Neuron (in vitro differentiated cells): ENCODE measurements around the gene PPP3CA.
"Not testable (repeated sequence)": the region's sequence is repeated elsewhere in the genome, so short reads cannot be mapped to it uniquely, and the experiment has no call there.

Experiments used
- H2AFZ ChIP-seq: one replicate; pipeline ENCODE4 v1.6.1; 2013; ENCODE audit warnings: low read depth, mild to moderate bottlenecking, inconsistent platforms, low read length, moderate library complexity
- H3K27me3 ChIP-seq: one replicate; pipeline ENCODE4 v1.6.1; 2013; ENCODE audit warnings: low read length; ENCODE audit not compliant: insufficient read depth
- H3K36me3 ChIP-seq: one replicate; pipeline ENCODE4 v1.6.1; 2013; ENCODE audit warnings: low read length; ENCODE audit not compliant: insufficient read depth
- H3K4me1 ChIP-seq: one replicate; pipeline ENCODE4 v1.6.1; 2013; ENCODE audit warnings: low read length; ENCODE audit not compliant: insufficient read depth
- H3K4me3 ChIP-seq: 2 replicates; pipeline ENCODE4 v1.5.1; 2013; ENCODE audit warnings: mild to moderate bottlenecking, low read length, moderate library complexity
- H3K9me3 ChIP-seq: one replicate; pipeline ENCODE4 v1.6.1; 2013; ENCODE audit warnings: low read length

The PPP3CA gene

DNA sequence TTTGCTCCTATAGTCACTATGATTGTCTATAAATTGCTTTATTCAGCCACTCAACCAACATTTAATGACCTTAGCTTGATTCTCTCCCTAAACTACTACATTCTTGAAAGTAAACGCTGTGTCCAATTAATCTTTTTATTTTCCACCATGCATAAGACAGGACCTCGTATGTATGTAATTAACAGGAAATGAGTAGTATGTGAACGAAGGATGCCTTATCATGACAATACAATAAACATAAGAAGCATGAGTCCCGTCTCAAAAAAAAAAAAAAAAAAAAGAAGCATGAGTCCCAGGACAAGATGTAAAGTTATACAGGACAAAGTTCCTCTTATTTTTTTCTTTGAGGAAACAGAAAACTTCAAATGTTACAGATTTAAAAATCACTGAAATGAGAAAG, 92.5 kb downstream of the PPP3CA start:
- no peaks in the 10 kb centered on the region for H3K27me3 ChIP-seq
- H3K36me3 ChIP-seq: no peaks in the 10 kb centered on the region
- H3K4me3 ChIP-seq: no peak overlapping the region
- no peak overlapping the region for H2AFZ ChIP-seq
- no peaks in the 10 kb centered on the region for H3K4me1 ChIP-seq
- no peaks in the 10 kb centered on the region for H3K9me3 ChIP-seq

DNA sequence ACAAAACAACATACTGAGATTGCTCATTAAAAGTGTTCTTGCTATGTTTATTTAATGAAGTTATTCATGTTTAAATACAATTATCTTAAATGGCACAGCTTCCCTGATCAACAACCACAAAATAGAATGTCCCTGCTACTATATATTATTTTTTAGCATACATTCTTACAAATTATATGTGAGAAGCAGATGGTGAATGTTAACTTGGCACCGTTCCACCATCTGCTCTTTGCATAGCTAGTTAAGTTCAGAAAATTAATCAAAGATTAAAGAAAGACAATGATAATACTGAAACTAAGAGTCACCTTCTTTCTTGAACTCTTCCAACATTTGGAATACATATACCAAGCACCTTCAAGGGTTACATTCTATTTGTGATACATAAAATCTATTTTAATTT, 94.2 kb downstream of the PPP3CA start:
- Histone ChIP-seq H3K36me3 (no peaks in the 10 kb centered on the region), H3K27me3 (no peaks in the 10 kb centered on the region), H3K9me3 (no peaks in the 10 kb centered on the region), H3K4me1 (no peaks in the 10 kb centered on the region), H3K4me3 (no peak overlapping the region), H2AFZ (no peak overlapping the region)

DNA sequence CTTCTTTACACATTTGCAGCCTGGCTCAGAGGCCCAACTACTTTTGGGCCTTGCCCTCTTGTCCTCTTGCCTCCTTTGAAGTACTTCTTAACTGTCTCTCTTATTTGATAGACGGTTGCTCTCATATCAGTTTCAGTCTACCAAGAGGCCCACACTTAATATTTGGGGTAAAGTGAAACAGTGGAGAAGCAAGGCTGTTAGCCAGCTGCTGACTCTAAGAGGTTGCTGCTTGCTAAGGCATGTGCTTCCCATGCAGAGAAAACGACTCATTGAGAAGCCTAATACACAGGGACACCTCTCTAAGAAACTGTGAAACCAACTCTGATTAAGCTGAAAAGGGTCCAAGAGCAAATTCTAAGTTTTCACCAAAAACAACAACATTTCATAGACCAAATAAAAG, 94.6 kb downstream of the PPP3CA start:
- no peaks in the 10 kb centered on the region for H3K9me3 ChIP-seq
- H3K36me3 ChIP-seq: no peaks in the 10 kb centered on the region

DNA sequence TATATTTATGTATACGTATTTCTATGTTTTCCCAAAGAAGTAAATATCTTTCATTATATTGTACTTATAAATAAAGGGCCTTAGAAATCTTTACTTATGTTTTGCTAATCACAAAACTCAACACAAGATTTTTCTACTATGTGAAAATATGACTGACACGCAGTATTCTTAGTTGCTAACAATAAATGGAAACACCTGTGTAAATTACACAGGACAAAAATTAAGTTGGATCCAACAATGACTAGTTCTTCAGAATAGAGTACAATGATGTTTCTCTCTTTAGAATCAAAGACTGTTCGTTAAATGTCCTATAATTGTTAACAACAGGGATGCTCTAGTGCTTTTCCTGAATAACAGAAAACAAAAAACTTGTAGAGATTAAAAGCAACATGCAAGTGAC, 96.1 kb downstream of the PPP3CA start:
- Histone ChIP-seq H3K27me3 (no peaks in the 10 kb centered on the region), H2AFZ (no peak overlapping the region), H3K9me3 (no peaks in the 10 kb centered on the region), H3K36me3 (no peaks in the 10 kb centered on the region), H3K4me3 (no peak overlapping the region), H3K4me1 (no peaks in the 10 kb centered on the region)

More for the DNA sequence above, 94.6 kb downstream of the PPP3CA start:
- Histone ChIP-seq H3K27me3 (no peaks in the 10 kb centered on the region), H3K4me1 (no peaks in the 10 kb centered on the region), H3K4me3 (no peak overlapping the region), H2AFZ (no peak overlapping the region)

DNA sequence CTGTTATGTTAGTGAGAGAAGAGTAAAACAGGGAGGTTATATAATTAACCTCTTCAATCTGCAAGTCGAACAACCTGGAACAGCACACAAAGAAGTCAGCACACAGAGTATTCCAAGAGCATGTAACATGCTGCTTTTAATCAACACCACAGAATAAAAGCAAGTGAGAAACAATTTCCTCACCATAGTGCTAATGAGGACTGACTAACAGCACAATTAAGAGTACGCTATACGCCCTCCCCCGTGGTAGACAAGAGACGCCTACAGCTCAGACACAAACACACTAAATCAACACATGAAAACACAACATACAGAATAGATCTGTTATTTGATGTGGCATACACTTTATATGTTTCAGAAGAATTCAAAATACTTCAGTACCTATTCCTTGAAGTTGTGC, 103.0 kb downstream of the PPP3CA start:
- H3K4me3 ChIP-seq: no peak overlapping the region

DNA sequence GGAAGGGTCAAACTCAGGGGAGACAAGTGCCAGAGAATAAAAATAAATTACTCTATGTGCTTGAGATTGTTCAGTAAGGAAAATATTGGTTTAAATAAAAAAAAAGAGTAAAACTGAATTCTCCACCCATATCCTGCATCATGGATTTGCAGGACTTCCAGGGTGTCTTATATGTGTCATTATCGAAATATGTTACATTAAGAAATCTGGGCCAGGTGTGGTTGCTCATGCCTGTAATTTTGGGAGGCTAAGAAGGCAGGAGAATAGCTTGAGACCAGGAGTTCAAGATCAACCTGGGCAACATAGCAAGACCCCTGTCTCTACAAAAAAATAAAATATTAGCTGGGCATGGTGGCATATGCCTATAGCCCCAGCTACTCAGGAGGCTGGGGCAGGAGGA, 104.9 kb downstream of the PPP3CA start:
- H3K36me3 ChIP-seq: no peaks in the 10 kb centered on the region
- H3K4me1 ChIP-seq: peaks cover 3% of the 10 kb centered on the region
- H3K4me3 ChIP-seq: no peak overlapping the region
- no peak overlapping the region for H2AFZ ChIP-seq
- H3K9me3 ChIP-seq: no peaks in the 10 kb centered on the region
- H3K27me3 ChIP-seq: no peaks in the 10 kb centered on the region

More for the DNA sequence above, 103.0 kb downstream of the PPP3CA start:
- H2AFZ ChIP-seq: no peak overlapping the region
- H3K9me3 ChIP-seq: no peaks in the 10 kb centered on the region
- no peaks in the 10 kb centered on the region for H3K36me3 ChIP-seq
- H3K4me1 ChIP-seq: peaks cover 3% of the 10 kb centered on the region
- no peaks in the 10 kb centered on the region for H3K27me3 ChIP-seq

DNA sequence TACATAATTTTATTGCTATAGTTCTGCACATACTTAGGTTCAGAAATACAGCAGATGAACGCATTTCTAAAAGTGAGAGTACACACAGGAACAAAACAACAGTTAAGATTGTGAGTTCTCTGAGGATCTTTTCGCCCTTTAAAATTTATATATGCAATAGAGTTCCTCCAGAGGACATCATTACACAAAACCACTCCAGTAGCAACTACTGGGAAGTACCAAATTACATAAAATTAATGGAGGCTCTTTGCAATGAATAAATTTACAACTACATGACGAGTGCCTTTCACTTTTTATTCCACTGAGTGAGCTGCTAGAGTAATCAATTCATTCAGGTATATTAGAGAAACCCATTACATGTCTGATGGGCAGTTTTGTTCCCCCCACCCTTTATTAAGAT, 107.2 kb downstream of the PPP3CA start:
- no peaks in the 10 kb centered on the region for H3K27me3 ChIP-seq
- H3K9me3 ChIP-seq: no peaks in the 10 kb centered on the region
- no peaks in the 10 kb centered on the region for H3K36me3 ChIP-seq
- peaks cover 3% of the 10 kb centered on the region for H3K4me1 ChIP-seq
- H3K4me3 ChIP-seq: no peak overlapping the region
- no peak overlapping the region for H2AFZ ChIP-seq

DNA sequence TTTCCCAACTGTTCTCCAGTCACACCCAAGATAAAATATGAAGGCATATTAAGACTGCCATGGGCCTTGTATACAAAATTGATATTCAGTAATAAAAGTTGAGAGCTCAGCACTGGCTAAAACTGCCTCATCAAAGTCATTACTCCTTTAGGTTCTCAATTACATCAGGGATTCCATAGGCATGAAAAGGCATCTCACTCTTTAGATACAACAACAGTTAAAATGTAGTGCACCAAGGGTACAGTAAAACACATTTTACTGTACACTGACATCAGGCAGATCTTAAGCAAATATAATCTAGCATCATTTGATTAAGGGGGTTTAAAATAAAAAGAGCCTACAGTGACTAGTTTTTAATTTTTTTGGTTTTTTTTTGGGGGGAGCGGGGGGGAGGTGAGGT, 107.7 kb downstream of the PPP3CA start:
- Histone ChIP-seq H3K27me3 (no peaks in the 10 kb centered on the region), H3K4me1 (peaks cover 3% of the 10 kb centered on the region), H3K4me3 (no peak overlapping the region), H2AFZ (no peak overlapping the region), H3K36me3 (no peaks in the 10 kb centered on the region), H3K9me3 (no peaks in the 10 kb centered on the region)

DNA sequence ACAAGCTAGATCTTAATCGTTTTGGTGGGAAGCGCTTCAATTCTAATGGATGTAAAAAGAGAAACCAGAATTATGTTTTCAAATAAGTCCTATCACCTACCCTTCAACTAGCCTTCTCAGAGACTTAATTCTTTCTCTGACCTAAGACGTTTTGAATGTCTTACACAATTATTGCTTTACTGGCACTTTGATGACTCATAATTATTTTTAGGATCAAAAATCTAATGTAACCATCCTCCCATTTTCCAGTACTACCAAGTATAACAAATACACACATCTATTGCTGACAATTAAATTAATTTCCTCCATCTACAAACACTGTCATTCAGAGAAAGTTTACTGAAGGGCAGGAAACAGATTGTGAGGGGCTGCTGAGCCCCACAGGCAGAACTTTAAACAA, 108.6 kb downstream of the PPP3CA start:
- no peaks in the 10 kb centered on the region for H3K4me1 ChIP-seq
- no peaks in the 10 kb centered on the region for H3K27me3 ChIP-seq
- no peaks in the 10 kb centered on the region for H3K36me3 ChIP-seq
- no peak overlapping the region for H3K4me3 ChIP-seq
- H2AFZ ChIP-seq: no peak overlapping the region
- no peaks in the 10 kb centered on the region for H3K9me3 ChIP-seq

DNA sequence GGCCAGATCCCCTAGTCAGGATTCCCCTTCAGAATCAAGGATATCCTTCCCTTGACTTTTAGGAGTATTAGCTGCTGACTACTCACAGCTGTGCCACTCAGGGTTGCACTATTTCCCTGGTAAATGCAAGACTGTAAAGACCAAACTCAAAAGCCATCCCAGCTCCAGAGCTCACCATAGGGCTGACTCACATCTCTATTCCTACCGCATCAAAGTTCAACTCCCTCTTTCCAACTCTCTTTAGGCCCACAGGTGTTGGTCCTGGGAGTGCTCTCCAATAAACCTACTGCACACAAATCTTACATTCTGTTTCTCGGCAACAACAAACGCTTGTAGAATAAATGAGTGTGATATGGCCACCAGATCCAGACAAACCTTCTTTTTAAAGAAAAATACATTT, 109.6 kb downstream of the PPP3CA start:
- H3K27me3 ChIP-seq: no peaks in the 10 kb centered on the region
- no peaks in the 10 kb centered on the region for H3K4me1 ChIP-seq
- H3K9me3 ChIP-seq: no peaks in the 10 kb centered on the region
- no peak overlapping the region for H3K4me3 ChIP-seq
- no peaks in the 10 kb centered on the region for H3K36me3 ChIP-seq
- H2AFZ ChIP-seq: no peak overlapping the region

DNA sequence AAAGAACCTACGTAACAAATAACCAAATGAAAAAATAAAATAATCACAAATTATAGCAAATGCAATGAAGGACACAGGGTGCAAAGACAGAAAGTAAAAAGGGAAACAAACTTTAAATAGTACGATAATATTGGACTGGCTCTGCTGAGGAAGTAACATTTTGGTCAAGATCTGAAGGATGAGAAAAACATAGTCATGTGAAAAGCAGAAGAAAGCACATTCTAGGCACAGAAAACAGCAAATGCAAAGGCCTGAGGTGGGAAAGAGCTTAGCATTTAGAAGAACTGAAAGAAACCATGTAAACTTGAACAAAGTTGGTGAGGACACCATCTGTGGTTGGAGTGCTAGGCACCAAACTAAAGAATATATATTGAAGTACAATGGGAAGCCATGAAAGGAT, 111.2 kb downstream of the PPP3CA start:
- no peaks in the 10 kb centered on the region for H3K27me3 ChIP-seq
- H3K36me3 ChIP-seq: no peaks in the 10 kb centered on the region
- no peaks in the 10 kb centered on the region for H3K4me1 ChIP-seq
- H2AFZ ChIP-seq: no peak overlapping the region
- H3K4me3 ChIP-seq: no peak overlapping the region
- no peaks in the 10 kb centered on the region for H3K9me3 ChIP-seq

DNA sequence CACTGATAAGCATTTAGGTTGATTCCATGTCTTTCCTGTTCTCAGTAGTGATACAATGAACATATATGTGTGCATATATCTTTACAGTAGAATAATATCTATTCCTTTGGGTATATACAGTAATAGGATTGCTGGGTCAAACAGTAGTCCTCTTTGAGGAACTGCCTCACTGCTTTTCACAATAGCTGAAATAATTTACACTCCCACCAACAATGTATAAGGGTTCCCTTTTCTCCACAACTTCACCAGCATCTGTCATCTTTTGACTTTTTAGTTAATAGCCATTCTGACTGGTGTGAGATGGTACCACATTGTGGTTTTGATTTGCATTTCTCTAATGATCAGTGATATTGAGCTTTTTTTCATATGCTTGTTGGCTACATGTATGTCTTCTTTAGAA, 113.2 kb downstream of the PPP3CA start:
- not testable (repeated sequence) for H2AFZ ChIP-seq, H3K4me1 ChIP-seq, H3K9me3 ChIP-seq, H3K27me3 ChIP-seq, H3K36me3 ChIP-seq, H3K4me3 ChIP-seq

DNA sequence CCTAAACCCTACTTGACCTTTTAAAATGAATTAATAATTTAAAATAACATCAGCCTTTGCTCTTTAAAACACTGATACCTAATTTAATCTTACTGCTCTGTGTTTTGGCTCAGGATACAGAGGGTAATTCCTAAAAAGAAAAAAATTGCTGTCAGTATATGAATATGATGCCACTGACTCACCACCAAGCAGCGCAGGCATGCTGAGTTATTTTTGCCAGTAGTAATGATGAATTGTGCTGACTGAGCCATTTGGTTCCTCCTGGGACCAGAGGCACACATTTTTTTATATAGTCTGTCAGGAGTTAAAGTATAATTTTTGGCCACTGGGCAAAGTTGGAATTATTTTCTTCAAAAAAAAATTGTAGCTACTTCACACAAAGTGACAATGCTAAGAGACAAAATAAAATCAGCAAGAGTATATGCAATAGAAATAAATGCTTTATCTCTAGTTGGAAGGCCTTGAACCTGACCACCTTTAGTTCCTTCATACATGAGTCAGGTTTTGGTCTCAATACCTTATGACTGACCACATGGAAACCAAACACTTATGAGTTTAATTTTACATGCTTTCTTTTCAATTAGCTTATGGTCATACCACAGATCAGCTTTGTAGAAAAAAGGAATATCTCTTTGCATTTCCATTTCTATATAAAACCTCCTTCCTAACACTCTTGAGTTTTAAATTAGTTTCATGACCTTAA, 115.1 kb downstream of the PPP3CA start:
- Histone ChIP-seq H3K4me3 (no peak overlapping the region), H2AFZ (no peak overlapping the region), H3K9me3 (no peaks in the 10 kb centered on the region), H3K36me3 (no peaks in the 10 kb centered on the region), H3K4me1 (no peaks in the 10 kb centered on the region), H3K27me3 (no peaks in the 10 kb centered on the region)

DNA sequence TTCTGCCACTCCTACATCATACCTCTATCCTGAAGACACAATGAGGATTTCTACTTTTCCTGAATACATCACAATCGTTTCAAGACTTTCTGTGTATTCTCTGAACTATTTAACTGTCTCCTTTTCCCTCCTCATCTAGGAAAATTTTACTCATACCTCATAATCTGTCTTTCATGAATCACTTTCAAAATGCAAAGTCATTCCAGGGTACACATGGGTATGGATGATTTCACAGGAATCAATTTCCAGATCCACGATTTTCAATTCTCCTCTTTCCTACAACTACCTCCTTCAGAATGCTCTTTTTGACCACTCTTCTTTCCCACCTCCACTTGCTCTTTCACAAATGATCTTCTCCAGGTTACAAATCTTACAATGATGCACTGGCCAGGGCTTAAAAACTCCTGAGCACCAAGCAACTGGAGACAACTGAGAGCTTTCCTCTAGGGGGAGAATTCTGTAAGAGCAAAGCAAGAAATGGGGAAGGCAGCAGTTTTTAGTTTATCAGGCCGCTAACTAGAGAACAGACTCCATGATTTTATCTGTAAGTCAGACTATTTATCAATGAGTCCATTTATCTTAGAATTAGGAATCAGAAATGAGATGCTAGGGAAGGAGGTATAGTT, 116.4 kb downstream of the PPP3CA start:
- Histone ChIP-seq H3K9me3 (no peaks in the 10 kb centered on the region), H2AFZ (no peak overlapping the region), H3K27me3 (no peaks in the 10 kb centered on the region), H3K4me3 (no peak overlapping the region), H3K36me3 (no peaks in the 10 kb centered on the region), H3K4me1 (no peaks in the 10 kb centered on the region)
